ENCODE data around the gene TASL. TPM values are rescaled to one million over a fixed set of nuclear protein-coding genes. Genes with fewer than 3 reads are reported as not detected.

TASL gene
- total and polyA plus RNA-seq, 2 of the 8 experiments (the other 6 are each of a cell fraction or from before 2014, with no cell fraction given) = not detected

DNA sequence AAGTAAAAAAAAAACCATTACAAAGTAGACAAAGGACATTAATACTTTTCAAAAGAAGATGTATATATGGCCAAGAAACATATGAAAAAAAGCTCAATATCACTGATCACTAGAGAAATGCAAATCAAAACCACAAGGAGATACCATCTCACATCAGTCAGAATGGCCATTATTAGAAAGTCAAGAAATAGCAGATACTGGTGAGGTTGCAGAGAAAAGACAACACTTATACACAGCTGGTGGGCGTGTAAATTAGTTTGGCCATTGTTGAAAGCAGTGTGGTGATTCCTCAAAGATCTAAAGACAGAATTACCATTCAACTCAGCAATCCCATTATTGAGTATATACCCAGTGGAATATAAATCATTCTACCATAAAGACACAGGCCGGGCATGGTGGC, 39.3 kb downstream of the TASL start:
- H3K27me3 ChIP-seq (replicated peaks in 1 of 4; ENCODE audit: control insufficient read depth in 3 of 4, extremely low read depth in 1 of 4, insufficient read depth in 3 of 4, low read length in 3 of 4) = no peaks in the 10 kb centered on the region
- no peak overlapping the region for H4K8ac ChIP-seq (ENCODE audit: extremely low read depth, insufficient read depth, low read length)
- DNase-seq (ENCODE audit: low read depth in 1 of 2, low spot score in 2 of 2) (no peak), FAIRE-seq (no peak)
- H2BK5ac ChIP-seq (ENCODE audit: low read depth, low read length) = no peak overlapping the region
- H3K23ac ChIP-seq (ENCODE audit: insufficient read length) = no peak overlapping the region
- H3K4me3 ChIP-seq (ENCODE audit: extremely low read depth in 1 of 4, insufficient read depth in 2 of 4, low read depth in 3 of 4, low read length in 4 of 4) = no peak overlapping the region
- H3K14ac ChIP-seq (ENCODE audit: insufficient read length) = no peak overlapping the region
- no peak overlapping the region for H3K9ac ChIP-seq (replicated peaks in 1 of 4; ENCODE audit: extremely low read depth in 1 of 4, low read depth in 3 of 4, low read length in 3 of 4)
- no peak overlapping the region for H3K56ac ChIP-seq (replicated peaks; ENCODE audit: insufficient read length, low read depth, low read length)
- no peaks in the 10 kb centered on the region for H3K23me2 ChIP-seq (ENCODE audit: low read depth, low read length)
- H3K79me1 ChIP-seq (ENCODE audit: low read depth, low read length) = no peaks in the 10 kb centered on the region
- no peak overlapping the region for H3K18ac ChIP-seq (ENCODE audit: extremely low read depth, low read length)
- H4K20me1 ChIP-seq (replicated peaks in 1 of 2; ENCODE audit: control insufficient read depth in 1 of 2, insufficient read depth in 2 of 2, low read length in 2 of 2) = no peaks in the 10 kb centered on the region
- no peaks in the 10 kb centered on the region for H3K9me3 ChIP-seq (ENCODE audit: insufficient read depth in 2 of 2, low read depth in 1 of 2, low read length in 1 of 2)
- no peaks in the 10 kb centered on the region for H3K79me2 ChIP-seq (ENCODE audit: control insufficient read depth in 1 of 2, insufficient read depth in 2 of 2, low read length in 2 of 2)
- CTCF ChIA-PET (ENCODE audit: partially characterized antibody) = interaction anchor here (0.6 to 0.7 kb wide), 3 partner anchors 114 to 657 kb away, joined by 3 read pairs; no protein-coding TSS in a partner anchor
- no peak overlapping the region for H2AK5ac ChIP-seq (ENCODE audit: low read depth, low read length)
- H3K4me1 ChIP-seq (replicated peaks in 1 of 4; ENCODE audit: control insufficient read depth in 3 of 4, insufficient read depth in 4 of 4, low read length in 3 of 4) = no peaks in the 10 kb centered on the region
- no peak overlapping the region for H2BK120ac ChIP-seq (replicated peaks; ENCODE audit: low read depth, low read length)
- H3K27ac ChIP-seq (ENCODE audit: low read depth, low read length) = no peak overlapping the region
- TF ChIP-seq TCF12 (IDR thresholded peaks at IDR 0.05; ENCODE audit: low read depth, low read length) (no peak), RAD21 (IDR thresholded peaks at IDR 0.05 in 1 of 2, conservative IDR thresholded peaks at IDR 0.05 in 1 of 2; ENCODE audit: low read depth in 2 of 2, low read length in 2 of 2) (no peak), CBX8 (IDR thresholded peaks at IDR 0.05; ENCODE audit: borderline replicate concordance, low read depth, low read length) (no peak), RFX5 (IDR thresholded peaks at IDR 0.05; ENCODE audit: borderline replicate concordance, low read depth, low read length) (no peak), SAP30 (IDR thresholded peaks at IDR 0.05; ENCODE audit: insufficient read depth, insufficient replicate concordance, low read length) (no peak), HDAC2 (IDR thresholded peaks at IDR 0.05; ENCODE audit: borderline replicate concordance in 1 of 2, low read depth in 2 of 2, low read length in 2 of 2) (no peak), TEAD4 (IDR thresholded peaks at IDR 0.05; ENCODE audit: low read depth, low read length) (no peak), HDAC6 (IDR thresholded peaks at IDR 0.05; ENCODE audit: low read depth, low read length) (no peak), SIN3A (conservative IDR thresholded peaks at IDR 0.05 in 1 of 2, IDR thresholded peaks at IDR 0.05 in 1 of 2; ENCODE audit: low read depth in 1 of 2, low read length in 2 of 2) (no peak)
- WGBS, 2 experiments (ENCODE audit: extremely low coverage in 1 of 2, insufficient coverage in 1 of 2, insufficient read length in 1 of 2, insufficient replicate concordance in 2 of 2, low coverage in 1 of 2, low lambda C conversion rate in 2 of 2, missing lambda C conversion rate in 1 of 2) = 93% methylated on average over 2 of the region's 2 CpGs; no CpG with 5 or more reads in 1 of the 2 experiments
- POLR2A ChIA-PET (ENCODE audit: partially characterized antibody) = no interaction called here
- H3K36me3 ChIP-seq (ENCODE audit: control insufficient read depth in 2 of 4, insufficient read depth in 4 of 4, low read length in 3 of 4) = no peaks in the 10 kb centered on the region
- no peak overlapping the region for H2BK20ac ChIP-seq (ENCODE audit: low read length)
- no peak overlapping the region for H4K91ac ChIP-seq (replicated peaks; ENCODE audit: insufficient read length, low read length)
- H3K4ac ChIP-seq (replicated peaks; ENCODE audit: insufficient read length, low read depth, low read length) = no peak overlapping the region
- no peak overlapping the region for H2BK12ac ChIP-seq (ENCODE audit: low read depth, low read length)
- H2AFZ ChIP-seq (ENCODE audit: low read length) = no peak overlapping the region
- no peak overlapping the region for H4K5ac ChIP-seq (ENCODE audit: insufficient read length, low read depth, low read length)
- no peak overlapping the region for H2BK15ac ChIP-seq (ENCODE audit: low read length)
- H3K4me2 ChIP-seq (ENCODE audit: insufficient read depth in 1 of 2, low read depth in 2 of 2, low read length in 2 of 2) = no peak overlapping the region
